HEK293T (cell line): ENCODE measurements around the gene TRPM2.
"Not testable (repeated sequence)": the region's sequence is repeated elsewhere in the genome, so short reads cannot be mapped to it uniquely, and the experiment has no call there.

Source experiments
- CTCF ChIA-PET: fragments of 350-600 bp; formaldehyde crosslinking; extraction: SDS; loops from one replicate; lab custom pipeline; 2021; ENCODE audit warnings: antibody characterized with exemption, inconsistent platforms; lab: Yijun Ruan, JAX
- POLR2A ChIA-PET: fragments of 350-600 bp; formaldehyde crosslinking; extraction: SDS; loops from one replicate; lab custom pipeline; 2020; ENCODE audit warnings: antibody characterized with exemption, inconsistent platforms; lab: Yijun Ruan, JAX
- DNase-seq: peaks from one replicate; pipeline ENCODE4 v3.0.0; 2012; ENCODE audit warnings: mixed read lengths; ENCODE audit errors: extremely low spot score
- ARNT ChIP-seq: fragments of 450-650 bp; IDR thresholded peaks from 2 replicates; pipeline ENCODE4 v1.6.1; 2017; ENCODE audit warnings: mild to moderate bottlenecking
- BHLHE40 ChIP-seq: fragments of 450-650 bp; IDR thresholded peaks from 2 replicates; pipeline ENCODE4 v1.6.1; 2016; ENCODE audit warnings: mild to moderate bottlenecking, moderate library complexity, borderline replicate concordance
- CTBP1 ChIP-seq: fragments of 450-650 bp; IDR thresholded peaks from 2 replicates; pipeline ENCODE4 v1.6.1; 2016; ENCODE audit warnings: borderline replicate concordance
- ELF4 ChIP-seq: fragments of 450-650 bp; IDR thresholded peaks from 2 replicates; pipeline ENCODE4 v1.6.1; 2017; ENCODE audit warnings: antibody characterized with exemption
- FOXA1 ChIP-seq: fragments of 450-650 bp; IDR thresholded peaks from 2 replicates; pipeline ENCODE4 v1.6.1; 2016; ENCODE audit warnings: mild to moderate bottlenecking
- FOXK2 ChIP-seq: fragments of 450-650 bp; IDR thresholded peaks from 2 replicates; pipeline ENCODE4 v1.6.1; 2016; ENCODE audit warnings: mild to moderate bottlenecking
- FOXM1 ChIP-seq: fragments of 450-650 bp; IDR thresholded peaks from 2 replicates; pipeline ENCODE4 v1.6.1; 2017; ENCODE audit warnings: mild to moderate bottlenecking, borderline replicate concordance
- HDGF ChIP-seq: fragments of 450-650 bp; IDR thresholded peaks from 2 replicates; pipeline ENCODE4 v1.6.1; 2017; ENCODE audit warnings: antibody characterized with exemption, borderline replicate concordance
- L3MBTL2 ChIP-seq: fragments of 450-650 bp; conservative IDR thresholded peaks from 2 replicates; pipeline ENCODE4 v1.6.1; 2016; ENCODE audit warnings: mild to moderate bottlenecking
- LEF1 ChIP-seq: fragments of 450-650 bp; IDR thresholded peaks from 2 replicates; pipeline ENCODE4 v1.6.1; 2017; ENCODE audit warnings: mild to moderate bottlenecking, borderline replicate concordance
- NFRKB ChIP-seq: fragments of 450-650 bp; IDR thresholded peaks from 2 replicates; pipeline ENCODE4 v1.6.1; 2016; ENCODE audit warnings: mild to moderate bottlenecking, moderate library complexity
- SP1 ChIP-seq: fragments of 450-650 bp; IDR thresholded peaks from 2 replicates; pipeline ENCODE4 v1.6.1; 2017
- SUZ12 ChIP-seq: fragments of 450-650 bp; IDR thresholded peaks from 2 replicates; pipeline ENCODE4 v1.6.1; 2016; ENCODE audit warnings: mild to moderate bottlenecking
- TARDBP ChIP-seq: fragments of 450-650 bp; IDR thresholded peaks from 2 replicates; pipeline ENCODE4 v1.6.1; 2016
- ZNF384 ChIP-seq: fragments of 450-650 bp; IDR thresholded peaks from 2 replicates; pipeline ENCODE4 v1.6.1; 2016
- TF ChIP-seq, protein P1 (sequence below): fragments of 450-650 bp; IDR thresholded peaks from 2 replicates; pipeline ENCODE4 v1.6.1; 2016

TRPM2 gene

DNA sequence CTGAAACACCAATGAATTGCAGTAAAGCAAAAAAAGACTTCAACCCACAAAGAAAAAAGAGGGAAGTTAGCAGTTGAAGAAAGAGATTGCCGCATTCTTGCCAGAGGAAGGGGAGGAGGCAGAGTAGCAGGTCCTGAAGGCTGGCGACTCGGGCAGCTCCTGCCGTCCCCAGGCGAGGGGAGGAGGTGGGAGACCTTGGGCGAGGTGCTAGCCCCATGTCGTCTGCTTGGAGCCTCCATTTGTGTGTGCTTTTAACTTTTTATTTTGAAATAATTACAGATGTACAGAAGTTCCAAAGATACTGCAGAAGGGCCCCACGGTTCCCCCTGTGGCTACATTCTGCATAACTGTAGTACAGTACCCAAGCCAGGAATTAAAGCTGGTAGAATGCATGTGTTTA is 6.7 kb downstream of the TRPM2 start:
- no peak for DNase-seq
- TF ChIP-seq ARNT = no peak
- TF ChIP-seq ZNF384 = no peak
- POLR2A ChIA-PET = no interaction called here
- CTCF ChIA-PET = no interaction called here

DNA sequence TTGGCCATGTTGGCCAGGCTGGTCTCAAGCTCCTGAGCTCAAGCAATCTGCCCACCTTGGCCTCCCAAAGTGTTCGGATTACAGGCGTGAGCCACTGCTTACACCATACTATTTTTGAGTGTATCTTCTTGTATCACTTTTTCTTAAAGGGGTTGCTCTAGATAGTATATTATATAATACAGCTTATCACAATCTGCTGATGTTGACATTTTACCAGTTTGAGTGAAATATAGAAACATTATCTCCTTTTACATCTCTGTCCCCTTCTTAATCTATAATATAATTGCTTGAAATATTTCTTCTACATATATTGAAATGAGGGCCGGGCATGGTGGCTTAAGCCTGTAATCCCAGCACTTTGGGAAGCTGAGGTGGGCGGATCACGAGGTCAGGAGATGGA is 8.5 kb downstream of the TRPM2 start:
- POLR2A ChIA-PET, CTCF ChIA-PET, DNase-seq: not testable (repeated sequence)

DNA sequence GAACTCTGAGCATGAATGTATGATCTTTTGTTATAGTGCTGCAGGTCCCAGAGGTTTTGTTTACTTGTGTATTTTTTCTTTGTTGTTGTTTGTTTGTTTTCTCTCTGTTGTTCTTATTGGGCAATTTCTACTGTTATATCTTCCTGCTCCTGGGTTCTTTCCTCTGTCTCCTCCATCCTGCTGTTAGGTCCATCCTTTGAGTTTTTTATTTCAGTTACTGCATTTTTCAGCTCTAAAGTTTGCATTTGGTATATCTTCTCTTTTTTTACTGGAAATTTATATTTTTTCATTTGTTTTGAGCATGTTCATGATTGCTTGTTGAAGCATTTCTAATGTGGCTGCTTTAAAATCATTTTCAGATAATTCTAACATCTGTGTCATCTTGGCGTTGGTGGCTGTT is 9.9 kb downstream of the TRPM2 start:
- ChIA-PET POLR2A (no interaction called here), CTCF (no interaction called here)
- TF ChIP-seq SUZ12 = no peak
- TF ChIP-seq NFRKB = no peak
- TF ChIP-seq ARNT = no peak
- TF ChIP-seq SP1 = no peak
- no peak for TF ChIP-seq FOXM1
- TF ChIP-seq HDGF = no peak
- no peak for TF ChIP-seq CTBP1
- no peak for TF ChIP-seq ELF4
- DNase-seq = no peak

DNA sequence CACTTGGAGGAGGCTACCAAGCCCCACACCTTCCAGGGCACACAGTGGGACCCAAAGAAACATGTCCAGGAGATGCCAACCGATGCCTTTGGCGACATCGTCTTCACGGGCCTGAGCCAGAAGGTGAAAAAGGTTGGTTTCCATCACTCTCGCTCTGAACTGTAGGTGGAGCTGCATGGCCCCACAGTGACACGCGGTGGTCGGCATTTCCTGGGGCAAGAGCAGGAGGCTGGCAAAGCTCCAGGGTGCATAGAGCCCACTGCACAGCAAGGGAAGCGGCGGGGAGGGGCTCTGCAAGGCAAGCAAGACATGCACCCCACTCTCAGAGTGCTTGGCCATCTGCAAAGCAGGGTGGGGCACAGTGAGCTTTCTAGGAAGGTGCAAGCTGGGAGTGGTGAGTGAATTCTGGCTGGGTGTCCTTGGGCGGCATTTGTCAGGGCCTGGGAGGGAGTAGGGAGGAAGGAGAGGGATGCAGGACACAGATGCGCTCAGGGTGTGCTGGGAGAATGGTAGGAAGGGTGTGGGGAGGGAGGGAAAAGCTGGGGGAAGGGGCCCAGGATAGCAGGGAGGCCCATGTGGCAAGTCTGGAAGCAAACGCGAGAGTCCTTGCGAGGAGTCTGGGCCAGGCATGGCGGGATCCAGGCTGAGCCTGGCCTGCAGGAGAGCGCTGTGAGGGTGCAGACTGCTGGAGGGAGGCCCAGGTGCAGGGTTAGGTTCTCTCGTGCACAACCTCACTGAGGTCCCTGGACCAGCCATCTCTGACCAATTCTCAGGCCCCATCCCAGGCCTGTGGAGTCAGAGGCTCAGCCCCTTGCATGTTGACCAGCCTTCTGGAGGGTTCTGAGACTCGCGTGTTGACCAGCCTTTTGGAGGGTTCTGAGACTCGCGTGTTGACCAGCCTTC is 11.0 kb downstream of the TRPM2 start:
- POLR2A ChIA-PET = no interaction called here
- TF ChIP-seq ARNT (no peak), BHLHE40 (no peak), L3MBTL2 (no peak; the same call in 1 of the 2 replicates), LEF1 (no peak), NFRKB (no peak), FOXA1 (no peak), ZNF384 (no peak), TARDBP (no peak), CTBP1 (no peak), SP1 (no peak), HDGF (no peak), FOXM1 (no peak)
- CTCF ChIA-PET = no interaction called here
- DNase-seq = no peak

DNA sequence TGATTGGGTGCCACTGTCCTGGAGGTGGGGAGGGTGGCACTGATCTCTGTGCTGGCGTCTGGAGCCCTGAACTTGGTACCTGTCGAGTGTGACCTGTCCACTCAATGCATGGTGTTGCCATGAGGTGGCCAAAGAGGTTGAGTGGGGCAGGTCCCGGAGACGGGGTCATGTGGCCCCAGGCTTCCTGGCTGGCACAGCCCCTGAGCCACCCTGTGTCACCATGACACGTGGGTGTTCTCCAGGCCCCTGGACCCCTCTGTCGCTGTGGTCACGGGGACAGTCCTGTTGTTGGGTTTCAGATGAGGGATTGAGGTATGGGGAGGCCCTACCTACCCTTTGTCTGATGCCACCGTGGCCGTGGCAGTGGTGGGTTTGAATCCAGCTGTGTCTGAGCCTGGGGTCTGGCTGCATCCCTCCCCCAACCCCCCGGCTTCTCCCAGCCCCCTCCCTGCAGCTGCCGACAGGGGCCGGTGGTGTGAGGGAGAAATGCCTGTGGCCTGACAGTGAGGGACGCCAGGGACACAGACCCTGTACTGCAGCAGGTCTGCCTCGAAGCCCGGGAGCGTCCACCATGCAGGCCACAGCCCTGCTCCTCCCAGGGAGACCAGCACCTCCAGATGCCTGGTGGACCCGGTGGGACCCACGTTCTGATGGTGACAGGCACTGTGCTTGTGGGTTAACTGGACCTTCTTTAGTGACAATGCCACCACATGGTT is 12.0 kb downstream of the TRPM2 start:
- no peak for DNase-seq
- ChIA-PET CTCF (no interaction called here), POLR2A (no interaction called here)
- no peak for TF ChIP-seq SUZ12
- no peak for TF ChIP-seq FOXK2
- TF ChIP-seq, protein P1, sequence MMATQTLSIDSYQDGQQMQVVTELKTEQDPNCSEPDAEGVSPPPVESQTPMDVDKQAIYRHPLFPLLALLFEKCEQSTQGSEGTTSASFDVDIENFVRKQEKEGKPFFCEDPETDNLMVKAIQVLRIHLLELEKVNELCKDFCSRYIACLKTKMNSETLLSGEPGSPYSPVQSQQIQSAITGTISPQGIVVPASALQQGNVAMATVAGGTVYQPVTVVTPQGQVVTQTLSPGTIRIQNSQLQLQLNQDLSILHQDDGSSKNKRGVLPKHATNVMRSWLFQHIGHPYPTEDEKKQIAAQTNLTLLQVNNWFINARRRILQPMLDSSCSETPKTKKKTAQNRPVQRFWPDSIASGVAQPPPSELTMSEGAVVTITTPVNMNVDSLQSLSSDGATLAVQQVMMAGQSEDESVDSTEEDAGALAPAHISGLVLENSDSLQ = no peak
- TF ChIP-seq CTBP1 = no peak
- TF ChIP-seq ZNF384 = no peak
- TF ChIP-seq LEF1 = no peak
- no peak for TF ChIP-seq L3MBTL2
- TF ChIP-seq FOXM1 = no peak
- TF ChIP-seq ARNT = no peak
- no peak for TF ChIP-seq HDGF

DNA sequence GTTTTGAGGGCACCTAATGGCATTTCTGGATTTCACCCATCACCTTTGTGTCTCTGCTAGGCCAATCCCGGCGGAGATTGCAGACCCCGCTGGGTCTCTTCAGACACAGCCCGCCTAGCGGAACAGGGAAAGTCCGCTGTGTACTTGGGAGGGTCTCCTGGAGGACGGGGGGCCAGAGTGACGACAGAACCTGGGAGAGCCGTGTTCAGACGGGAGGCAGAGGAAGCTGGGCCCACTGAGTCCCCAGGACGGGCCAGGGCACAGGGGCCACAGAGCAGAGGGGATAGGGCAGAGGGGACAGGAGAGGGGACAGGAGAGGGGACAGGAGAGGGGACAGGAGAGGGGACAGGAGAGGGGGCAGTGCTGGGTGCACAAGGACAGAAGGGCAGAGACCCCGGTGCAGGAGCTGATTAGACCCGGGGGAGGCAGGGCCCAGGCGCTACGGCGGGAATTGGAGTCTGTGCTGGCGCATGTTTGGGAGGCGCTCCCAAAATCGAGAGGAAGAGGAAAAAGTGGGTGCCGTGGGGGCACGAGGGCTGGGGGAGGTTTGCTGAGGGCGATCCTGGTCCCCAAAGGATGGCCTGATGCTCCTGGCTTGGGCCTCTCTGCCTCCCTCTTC is 12.7 kb downstream of the TRPM2 start:
- POLR2A ChIA-PET = no interaction called here

DNA sequence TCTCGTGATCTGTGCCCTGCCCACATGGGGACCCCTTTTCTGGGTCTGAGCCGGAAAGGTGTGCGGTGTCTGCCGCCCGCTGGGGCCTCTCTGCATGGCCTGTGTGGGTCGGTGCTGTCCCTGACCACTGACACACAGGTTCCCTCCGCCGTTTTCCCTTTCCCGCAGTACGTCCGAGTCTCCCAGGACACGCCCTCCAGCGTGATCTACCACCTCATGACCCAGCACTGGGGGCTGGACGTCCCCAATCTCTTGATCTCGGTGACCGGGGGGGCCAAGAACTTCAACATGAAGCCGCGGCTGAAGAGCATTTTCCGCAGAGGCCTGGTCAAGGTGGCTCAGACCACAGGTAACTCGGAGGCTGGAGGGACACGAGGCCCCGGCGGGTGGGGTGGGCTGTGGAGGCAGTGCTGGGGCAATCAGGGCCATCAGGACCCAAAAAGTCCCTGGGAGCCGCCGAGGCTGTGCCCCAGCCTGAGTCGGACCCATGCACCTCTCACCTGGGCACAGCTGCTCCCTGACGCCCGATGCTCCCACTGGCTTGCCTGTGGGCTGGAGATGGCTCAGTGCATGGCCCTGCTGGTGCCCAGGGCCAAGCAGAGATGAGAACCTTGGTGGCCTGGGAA is 13.3 kb downstream of the TRPM2 start:
- CTCF ChIA-PET = no interaction called here
- no peak for DNase-seq
- TF ChIP-seq SP1 (no peak), TARDBP (no peak), L3MBTL2 (no peak), HDGF (no peak), SUZ12 (no peak), NFRKB (no peak), FOXA1 (no peak)
- TF ChIP-seq, protein P1 = no peak
- POLR2A ChIA-PET = no interaction called here

More for the DNA sequence above, 12.7 kb downstream of the TRPM2 start:
- CTCF ChIA-PET = no interaction called here
- TF ChIP-seq ARNT (no peak), ELF4 (no peak), ZNF384 (no peak), BHLHE40 (no peak), SUZ12 (no peak), FOXA1 (no peak)
- DNase-seq = no peak
